SU-DHL-6 (cell line): ENCODE results near the gene GPS2.

Source experiments
- EZH2phosphoT487 ChIP-seq: fragments of 200-600 bp; sonication (generic), shearing (Covaris generic); conservative IDR thresholded peaks from 2 replicates; pipeline ENCODE4 v1.6.1; 2018; ENCODE audit warnings: mild to moderate bottlenecking, antibody characterized with exemption, low read length, moderate library complexity, mixed read lengths
- TF ChIP-seq, protein P1 (sequence below): fragments of 200-600 bp; sonication (generic); IDR thresholded peaks from one replicate; pipeline ENCODE4 v1.5.1; 2017; ENCODE audit warnings: antibody characterized with exemption, mild to moderate bottlenecking, low read length, moderate library complexity; ENCODE audit not compliant: insufficient read depth, poor library complexity, severe bottlenecking

GRCh38 chr17:7330638-7331015 lies 15.5 kb upstream of the GPS2 start:
- TF ChIP-seq, protein P1, sequence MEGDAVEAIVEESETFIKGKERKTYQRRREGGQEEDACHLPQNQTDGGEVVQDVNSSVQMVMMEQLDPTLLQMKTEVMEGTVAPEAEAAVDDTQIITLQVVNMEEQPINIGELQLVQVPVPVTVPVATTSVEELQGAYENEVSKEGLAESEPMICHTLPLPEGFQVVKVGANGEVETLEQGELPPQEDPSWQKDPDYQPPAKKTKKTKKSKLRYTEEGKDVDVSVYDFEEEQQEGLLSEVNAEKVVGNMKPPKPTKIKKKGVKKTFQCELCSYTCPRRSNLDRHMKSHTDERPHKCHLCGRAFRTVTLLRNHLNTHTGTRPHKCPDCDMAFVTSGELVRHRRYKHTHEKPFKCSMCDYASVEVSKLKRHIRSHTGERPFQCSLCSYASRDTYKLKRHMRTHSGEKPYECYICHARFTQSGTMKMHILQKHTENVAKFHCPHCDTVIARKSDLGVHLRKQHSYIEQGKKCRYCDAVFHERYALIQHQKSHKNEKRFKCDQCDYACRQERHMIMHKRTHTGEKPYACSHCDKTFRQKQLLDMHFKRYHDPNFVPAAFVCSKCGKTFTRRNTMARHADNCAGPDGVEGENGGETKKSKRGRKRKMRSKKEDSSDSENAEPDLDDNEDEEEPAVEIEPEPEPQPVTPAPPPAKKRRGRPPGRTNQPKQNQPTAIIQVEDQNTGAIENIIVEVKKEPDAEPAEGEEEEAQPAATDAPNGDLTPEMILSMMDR: no peak
- TF ChIP-seq EZH2phosphoT487: no peak
